Natural killer cell (primary cell): ENCODE data around the gene NPHP3. TPM values are rescaled to one million over a fixed set of nuclear protein-coding genes. Genes with fewer than 3 reads are reported as not detected.

ENCODE experiments used
- ATAC-seq, 3 donors: fragments of 150-1000 bp in 2 of 3; fragments of 200-7000 bp in 1 of 3; cut with Tn5 transposase; 1 replicate in 1 of 3; 2 replicates in 2 of 3; pipeline ENCODE4 v1.10.0; 2021; ENCODE audit warnings: mild to moderate bottlenecking in 2 of 3, moderate library complexity in 2 of 3
- DNase-seq, 2 donors: peaks; one replicate each; pipeline versions ENCODE4 v3.0.0 to v3.0.0-alpha.2; 2013 to 2021; ENCODE audit warnings: mixed read lengths in 1 of 2
- H3K27ac ChIP-seq: one replicate; pipeline ENCODE4 v1.5.1; 2013; ENCODE audit warnings: mild to moderate bottlenecking, low read length
- H3K27me3 ChIP-seq: one replicate; pipeline ENCODE4 v1.6.1; 2013; ENCODE audit warnings: low read length; ENCODE audit not compliant: control insufficient read depth, insufficient read depth
- H3K36me3 ChIP-seq: one replicate; pipeline ENCODE4 v1.6.1; 2013; ENCODE audit warnings: low read length; ENCODE audit not compliant: control insufficient read depth, insufficient read depth
- H3K4me1 ChIP-seq: one replicate; pipeline ENCODE4 v1.6.1; 2013; ENCODE audit warnings: low read length; ENCODE audit not compliant: control insufficient read depth, insufficient read depth
- H3K4me3 ChIP-seq: one replicate; pipeline ENCODE4 v1.5.1; 2013; ENCODE audit warnings: low read length
- H3K9me3 ChIP-seq: one replicate; pipeline ENCODE4 v1.6.1; 2013; ENCODE audit warnings: low read length; ENCODE audit not compliant: control insufficient read depth, insufficient read depth
- H3K27ac Mint-ChIP-seq, 2 donors: one replicate each; pipeline ENCODE4 v1.8.0; 2022; ENCODE audit warnings: mild to moderate bottlenecking in 2 of 2, mixed read lengths in 2 of 2, moderate library complexity in 1 of 2
- H3K27me3 Mint-ChIP-seq, 2 donors: one replicate each; pipeline ENCODE4 v1.8.0; 2022; ENCODE audit warnings: low read depth in 2 of 2, mixed read lengths in 2 of 2
- H3K36me3 Mint-ChIP-seq: one replicate; pipeline ENCODE4 v1.8.0; 2022; ENCODE audit warnings: mixed read lengths
- H3K4me1 Mint-ChIP-seq, 2 donors: one replicate each; pipeline ENCODE4 v1.8.0; 2022; ENCODE audit warnings: mixed read lengths in 2 of 2
- H3K4me3 Mint-ChIP-seq: one replicate; pipeline ENCODE4 v1.8.0; 2022; ENCODE audit warnings: mild to moderate bottlenecking, moderate library complexity, mixed read lengths
- H3K9me3 Mint-ChIP-seq, 2 donors: one replicate each; pipeline ENCODE4 v1.8.0; 2022; ENCODE audit warnings: mixed read lengths in 2 of 2
- CTCF ChIP-seq: fragments of 200-600 bp; IDR thresholded peaks from one replicate; pipeline ENCODE4 v1.8.0; 2022; ENCODE audit warnings: antibody characterized with exemption
- WGBS: methylation state at CpG from one replicate; pipeline ENCODE4 v1.1.7; 2013; ENCODE audit warnings: missing lambda C conversion rate; ENCODE audit not compliant: insufficient coverage; 5-methylcytosine and 5-hydroxymethylcytosine counted together
- intact Hi-C: fragments of 100-400 bp; cut with micrococcal nuclease; formaldehyde crosslinking; loops from one replicate; pipeline ENCODE4 v1.14.2; 2022
- total RNA-seq, 4 donors: library from RNA; stranded (reverse); fragments of 120-200 nt in 1 of 4; gene quantifications; one replicate each; pipeline versions ENCODE4 v1.2.3 to v1.2.4, GENCODE V29; 2013 to 2022

NPHP3 gene
- total RNA-seq, 3 donors from 2014 or later (not counting 1 experiment from before 2014, with no cell fraction given), result 17.9 to 20.1 (median 20.0) TPM

- peak overlapping the region; percentile 12 to 30 for H3K27ac Mint-ChIP-seq
- no peak overlapping the region for H3K4me3 Mint-ChIP-seq
- H3K27me3 Mint-ChIP-seq, result no peaks in the 10 kb centered on the region
- ATAC-seq, result no peak
- H3K36me3 Mint-ChIP-seq, result peaks cover 16% of the 10 kb centered on the region
- Histone ChIP-seq H3K27ac (no peak overlapping the region), H3K4me3 (no peak overlapping the region), H3K9me3 (no peaks in the 10 kb centered on the region), H3K4me1 (no peaks in the 10 kb centered on the region), H3K27me3 (no peaks in the 10 kb centered on the region), H3K36me3 (peaks cover 51% of the 10 kb centered on the region)
- no peak for TF ChIP-seq CTCF
- no peaks in the 10 kb centered on the region for H3K9me3 Mint-ChIP-seq
- H3K4me1 Mint-ChIP-seq, result no peaks in the 10 kb centered on the region
- DNase-seq, result no peak
- intact Hi-C loops, result no loop called here
Observed at GRCh38 chr3:132682201-132682600, 40.0 kb downstream of the NPHP3 start.

- Histone ChIP-seq H3K4me3 (no peak overlapping the region), H3K9me3 (no peaks in the 10 kb centered on the region), H3K36me3 (peaks cover 55% of the 10 kb centered on the region), H3K27me3 (no peaks in the 10 kb centered on the region), H3K4me1 (no peaks in the 10 kb centered on the region), H3K27ac (no peak overlapping the region)
- 100% methylated on average over 1 of the region's 3 CpGs for WGBS
- Mint-ChIP-seq H3K36me3 (peaks cover 23% of the 10 kb centered on the region), H3K27me3 (no peaks in the 10 kb centered on the region), H3K4me3 (no peak overlapping the region), H3K9me3 (no peaks in the 10 kb centered on the region), H3K27ac (peak overlapping the region in 1 of 2 donors; percentile 30), H3K4me1 (no peaks in the 10 kb centered on the region)
- ATAC-seq (no peak), DNase-seq (no peak)
- TF ChIP-seq CTCF, result no peak
- intact Hi-C loops, result no loop called here
Observed at GRCh38 chr3:132681421-132681820, 40.8 kb downstream of the NPHP3 start.

GRCh38 chr3:132679911-132680310 lies 42.3 kb downstream of the NPHP3 start:
- no peak overlapping the region for H3K4me3 ChIP-seq
- intact Hi-C loops, result no loop called here
- Mint-ChIP-seq H3K27me3 (no peaks in the 10 kb centered on the region), H3K9me3 (no peaks in the 10 kb centered on the region), H3K36me3 (peaks cover 23% of the 10 kb centered on the region), H3K4me3 (no peak overlapping the region), H3K27ac (peak overlapping the region in 1 of 2 donors; percentile 4), H3K4me1 (no peaks in the 10 kb centered on the region)
- H3K36me3 ChIP-seq, result peaks cover 54% of the 10 kb centered on the region
- ATAC-seq, result no peak
- no peaks in the 10 kb centered on the region for H3K4me1 ChIP-seq
- no peaks in the 10 kb centered on the region for H3K9me3 ChIP-seq
- no peak for DNase-seq
- WGBS, result 100% methylated on average over 4 of the region's 5 CpGs
- no peak for TF ChIP-seq CTCF
- no peak overlapping the region for H3K27ac ChIP-seq
- no peaks in the 10 kb centered on the region for H3K27me3 ChIP-seq

GRCh38 chr3:132675408-132675807 lies 46.8 kb downstream of the NPHP3 start:
- H3K36me3 Mint-ChIP-seq, result peaks cover 7% of the 10 kb centered on the region
- no peaks in the 10 kb centered on the region for H3K4me1 Mint-ChIP-seq
- intact Hi-C loops, result no loop called here
- H3K4me1 ChIP-seq, result no peaks in the 10 kb centered on the region
- DNase-seq, result no peak
- H3K27ac ChIP-seq, result no peak overlapping the region
- H3K9me3 ChIP-seq, result no peaks in the 10 kb centered on the region
- ATAC-seq, result no peak
- no peaks in the 10 kb centered on the region for H3K9me3 Mint-ChIP-seq
- peak overlapping the region in 1 of 2 donors; percentile 18 for H3K27ac Mint-ChIP-seq
- H3K36me3 ChIP-seq, result peaks cover 59% of the 10 kb centered on the region
- no peaks in the 10 kb centered on the region for H3K27me3 Mint-ChIP-seq
- no peak overlapping the region for H3K4me3 Mint-ChIP-seq
- no peaks in the 10 kb centered on the region for H3K27me3 ChIP-seq
- TF ChIP-seq CTCF, result no peak
- H3K4me3 ChIP-seq, result no peak overlapping the region
